ENCODE results near the gene CYGB.
"Not testable (repeated sequence)": the region's sequence is repeated elsewhere in the genome, so short reads cannot be mapped to it uniquely, and the experiment has no call there.

CYGB gene

GRCh38 chr17:76515274-76515949 is 22.1 kb downstream of the CYGB start:
- Mint-ChIP-seq H3K36me3 (ENCODE audit: low read depth) (no peaks in the 10 kb centered on the region), H3K4me1 (ENCODE audit: low read depth) (peaks cover 50% of the 10 kb centered on the region), H3K27ac (peak overlapping the region; percentile 98), H3K4me3 (peak overlapping the region; percentile 73), H3K27me3 (no peaks in the 10 kb centered on the region), H3K9me3 (no peaks in the 10 kb centered on the region)
- peak; percentile 83 for DNase-seq

GRCh38 chr17:76514355-76514754 is 23.2 kb downstream of the CYGB start:
- H3K27ac Mint-ChIP-seq, result peak overlapping the region; percentile 98
- DNase-seq; H3K36me3 Mint-ChIP-seq (ENCODE audit: low read depth); H3K4me3 Mint-ChIP-seq; H3K9me3 Mint-ChIP-seq; H3K27me3 Mint-ChIP-seq: not testable (repeated sequence)
- peaks cover 50% of the 10 kb centered on the region for H3K4me1 Mint-ChIP-seq (ENCODE audit: low read depth)

GRCh38 chr17:76513306-76513692 is 24.2 kb downstream of the CYGB start:
- DNase-seq, result no peak
- H3K4me3 Mint-ChIP-seq, result no peak overlapping the region
- no peaks in the 10 kb centered on the region for H3K9me3 Mint-ChIP-seq
- no peaks in the 10 kb centered on the region for H3K36me3 Mint-ChIP-seq (ENCODE audit: low read depth)
- H3K4me1 Mint-ChIP-seq (ENCODE audit: low read depth), result peaks cover 46% of the 10 kb centered on the region
- H3K27me3 Mint-ChIP-seq, result no peaks in the 10 kb centered on the region
- H3K27ac Mint-ChIP-seq, result peak overlapping the region; percentile 73

- Mint-ChIP-seq H3K4me1 (ENCODE audit: low read depth) (peaks cover 40% of the 10 kb centered on the region), H3K4me3 (no peak overlapping the region)
Measured at GRCh38 chr17:76512366-76513305, 24.9 kb downstream of the CYGB start.

GRCh38 chr17:76511668-76512365 is 25.7 kb downstream of the CYGB start:
- H3K9me3 Mint-ChIP-seq, result no peaks in the 10 kb centered on the region

More at GRCh38 chr17:76512366-76513305, 24.9 kb downstream of the CYGB start:
- no peak for DNase-seq
- Mint-ChIP-seq H3K27ac (peak overlapping the region; percentile 73), H3K27me3 (no peaks in the 10 kb centered on the region), H3K36me3 (ENCODE audit: low read depth) (no peaks in the 10 kb centered on the region), H3K9me3 (no peaks in the 10 kb centered on the region)

GRCh38 chr17:76510831-76511244 is 26.7 kb downstream of the CYGB start:
- no peaks in the 10 kb centered on the region for H3K27me3 Mint-ChIP-seq
- H3K4me1 Mint-ChIP-seq (ENCODE audit: low read depth), result peaks cover 39% of the 10 kb centered on the region
- H3K27ac Mint-ChIP-seq, result no peak overlapping the region
- H3K9me3 Mint-ChIP-seq, result no peaks in the 10 kb centered on the region
- no peak overlapping the region for H3K4me3 Mint-ChIP-seq
- no peaks in the 10 kb centered on the region for H3K36me3 Mint-ChIP-seq (ENCODE audit: low read depth)
- no peak for DNase-seq

More at GRCh38 chr17:76511668-76512365, 25.7 kb downstream of the CYGB start:
- H3K36me3 Mint-ChIP-seq (ENCODE audit: low read depth), result no peaks in the 10 kb centered on the region
- H3K4me1 Mint-ChIP-seq (ENCODE audit: low read depth), result peaks cover 40% of the 10 kb centered on the region
- H3K27ac Mint-ChIP-seq, result no peak overlapping the region
- DNase-seq, result no peak
- no peak overlapping the region for H3K4me3 Mint-ChIP-seq
- no peaks in the 10 kb centered on the region for H3K27me3 Mint-ChIP-seq

- not testable (repeated sequence) for H3K27ac Mint-ChIP-seq; H3K4me3 Mint-ChIP-seq; H3K27me3 Mint-ChIP-seq; DNase-seq; H3K9me3 Mint-ChIP-seq; H3K36me3 Mint-ChIP-seq (ENCODE audit: low read depth)
- H3K4me1 Mint-ChIP-seq (ENCODE audit: low read depth), result peaks cover 24% of the 10 kb centered on the region
Measured at GRCh38 chr17:76508472-76509063, 28.9 kb downstream of the CYGB start.

GRCh38 chr17:76506408-76507345 is 30.8 kb downstream of the CYGB start:
- no peak overlapping the region for H3K4me3 Mint-ChIP-seq
- H3K27ac Mint-ChIP-seq, result peak overlapping the region; percentile 55
- peaks cover 20% of the 10 kb centered on the region for H3K4me1 Mint-ChIP-seq (ENCODE audit: low read depth)
- H3K27me3 Mint-ChIP-seq, result no peaks in the 10 kb centered on the region
- H3K9me3 Mint-ChIP-seq, result no peaks in the 10 kb centered on the region
- no peaks in the 10 kb centered on the region for H3K36me3 Mint-ChIP-seq (ENCODE audit: low read depth)
- DNase-seq, result peak; percentile 96

GRCh38 chr17:76504117-76504516 is 33.4 kb downstream of the CYGB start:
- Mint-ChIP-seq H3K4me1 (ENCODE audit: low read depth) (peaks cover 34% of the 10 kb centered on the region), H3K9me3 (no peaks in the 10 kb centered on the region), H3K27me3 (no peaks in the 10 kb centered on the region), H3K27ac (no peak overlapping the region), H3K36me3 (ENCODE audit: low read depth) (peaks cover 4% of the 10 kb centered on the region), H3K4me3 (no peak overlapping the region)
- no peak for DNase-seq

- H3K27me3 Mint-ChIP-seq, result no peaks in the 10 kb centered on the region
- peak overlapping the region; percentile 4 for H3K27ac Mint-ChIP-seq
- no peaks in the 10 kb centered on the region for H3K9me3 Mint-ChIP-seq
- peaks cover 48% of the 10 kb centered on the region for H3K4me1 Mint-ChIP-seq (ENCODE audit: low read depth)
- no peak for DNase-seq
- H3K4me3 Mint-ChIP-seq, result no peak overlapping the region
- H3K36me3 Mint-ChIP-seq (ENCODE audit: low read depth), result peaks cover 4% of the 10 kb centered on the region
Measured at GRCh38 chr17:76502341-76503211, 34.9 kb downstream of the CYGB start.

GRCh38 chr17:76501827-76502307 is 35.6 kb downstream of the CYGB start:
- Mint-ChIP-seq H3K4me3 (peak overlapping the region; percentile 92), H3K4me1 (ENCODE audit: low read depth) (peaks cover 54% of the 10 kb centered on the region), H3K36me3 (ENCODE audit: low read depth) (peaks cover 7% of the 10 kb centered on the region), H3K27me3 (no peaks in the 10 kb centered on the region), H3K9me3 (no peaks in the 10 kb centered on the region), H3K27ac (peak overlapping the region; percentile 93)
- no peak for DNase-seq

- Mint-ChIP-seq H3K27ac (peak within 1 kb of the TSS; percentile 93), H3K9me3 (no peaks in the 10 kb centered on the region), H3K27me3 (no peaks in the 10 kb centered on the region), H3K4me3 (peak within 1 kb of the TSS; percentile 92), H3K36me3 (ENCODE audit: low read depth) (peaks cover 7% of the 10 kb centered on the region), H3K4me1 (ENCODE audit: low read depth) (peaks cover 51% of the 10 kb centered on the region)
- peak; percentile 99 for DNase-seq
Measured at GRCh38 chr17:76501018-76501826, 36.3 kb downstream of the CYGB start, which contains the start of gene RHBDF2. Gene RHBDF2, minus strand, starts transcription at chr17:76501423. Its CDS starts 19,899 bp downstream, at chr17:76481524.

Data from activated T-cell treated with anti-CD3 and anti-CD28 coated beads, Interleukin-2, amount 50 U/mL, for 24 hours (primary cell).